ENCODE data around the gene CCDC47. TPM values are rescaled to one million over a fixed set of nuclear protein-coding genes. Genes with fewer than 3 reads are reported as not detected.
A peak's percentile ranks its signal among the peaks of the same experiment; 100 is the strongest.

CCDC47 gene
- total RNA-seq, 1 experiment from 2014 or later, result 79.4 TPM

DNA sequence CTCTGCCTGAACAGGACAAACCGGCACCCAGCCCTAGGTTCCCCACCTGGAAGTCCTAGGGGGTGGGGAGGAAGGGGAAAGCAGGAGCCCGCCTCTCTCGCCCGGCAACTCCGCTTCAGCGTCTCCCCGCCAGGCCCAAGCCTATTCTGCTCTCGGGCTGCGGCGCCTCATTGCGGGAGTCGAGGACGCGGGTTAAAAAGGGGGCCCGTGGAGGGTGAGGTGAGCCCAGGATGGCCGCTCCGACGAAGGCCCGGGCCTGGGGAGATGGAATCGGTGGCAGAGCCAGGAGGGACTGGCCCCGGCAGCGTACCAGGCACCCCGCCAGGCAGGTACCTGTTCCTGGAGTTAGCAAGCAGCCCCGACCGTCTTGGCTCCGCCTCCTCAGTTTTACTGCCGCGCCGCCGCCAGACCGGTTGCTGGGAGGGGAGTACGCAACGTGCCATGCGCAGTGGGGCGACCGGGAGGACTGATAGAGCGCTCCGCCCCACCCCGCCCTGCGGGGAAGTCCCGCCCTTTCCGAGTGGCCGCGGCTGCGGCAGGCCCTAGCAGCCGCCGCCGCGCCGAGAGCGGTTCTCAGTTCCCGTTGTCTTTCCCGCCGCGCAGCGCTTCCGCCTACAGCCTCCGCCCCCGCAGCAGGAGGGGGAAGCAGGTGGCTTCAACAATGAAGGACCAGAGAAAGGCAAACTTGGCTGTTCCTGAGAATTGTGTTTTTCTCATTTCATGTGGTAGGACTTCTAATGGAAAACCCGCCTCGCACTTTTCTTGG is 31.8 kb downstream of the CCDC47 start, which contains the start of gene STRADA:
STRADA (minus strand) TSS at position 392 of the 766 bp plus-strand sequence. CDS start 13,430 bp downstream, outside the sequence.
- no peak within 1 kb of the TSS for H2AFZ ChIP-seq (ENCODE audit: low read length)
- peak within 1 kb of the TSS; percentile 97 to 98 (median 98) for H3K27ac Mint-ChIP-seq
- peak within 1 kb of the TSS; percentile 92 for H3K14ac ChIP-seq (ENCODE audit: insufficient read depth, low read length)
- H3K9ac ChIP-seq (ENCODE audit: extremely low read depth, insufficient read length, low read length), result peak within 1 kb of the TSS; percentile 61
- TF ChIP-seq, protein P1, sequence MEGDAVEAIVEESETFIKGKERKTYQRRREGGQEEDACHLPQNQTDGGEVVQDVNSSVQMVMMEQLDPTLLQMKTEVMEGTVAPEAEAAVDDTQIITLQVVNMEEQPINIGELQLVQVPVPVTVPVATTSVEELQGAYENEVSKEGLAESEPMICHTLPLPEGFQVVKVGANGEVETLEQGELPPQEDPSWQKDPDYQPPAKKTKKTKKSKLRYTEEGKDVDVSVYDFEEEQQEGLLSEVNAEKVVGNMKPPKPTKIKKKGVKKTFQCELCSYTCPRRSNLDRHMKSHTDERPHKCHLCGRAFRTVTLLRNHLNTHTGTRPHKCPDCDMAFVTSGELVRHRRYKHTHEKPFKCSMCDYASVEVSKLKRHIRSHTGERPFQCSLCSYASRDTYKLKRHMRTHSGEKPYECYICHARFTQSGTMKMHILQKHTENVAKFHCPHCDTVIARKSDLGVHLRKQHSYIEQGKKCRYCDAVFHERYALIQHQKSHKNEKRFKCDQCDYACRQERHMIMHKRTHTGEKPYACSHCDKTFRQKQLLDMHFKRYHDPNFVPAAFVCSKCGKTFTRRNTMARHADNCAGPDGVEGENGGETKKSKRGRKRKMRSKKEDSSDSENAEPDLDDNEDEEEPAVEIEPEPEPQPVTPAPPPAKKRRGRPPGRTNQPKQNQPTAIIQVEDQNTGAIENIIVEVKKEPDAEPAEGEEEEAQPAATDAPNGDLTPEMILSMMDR (conservative IDR thresholded peaks at IDR 0.05), result no peak
- H3K4me1 ChIP-seq (ENCODE audit: insufficient read depth, low read length), result no peaks in the 10 kb centered on the region
- no peak within 1 kb of the TSS for H2BK12ac ChIP-seq (ENCODE audit: insufficient read length, low read depth, low read length)
- no peaks in the 10 kb centered on the region for H4K20me1 ChIP-seq (ENCODE audit: control insufficient read depth, insufficient read depth, insufficient read length)
- H3K27ac ChIP-seq (ENCODE audit: insufficient read length, low read depth, low read length), result peak within 1 kb of the TSS; percentile 49
- H3K27me3 ChIP-seq (ENCODE audit: insufficient read depth, low read length), result no peaks in the 10 kb centered on the region
- H3K4ac ChIP-seq (ENCODE audit: low read depth, low read length), result no peak within 1 kb of the TSS
- no peak within 1 kb of the TSS for H2BK20ac ChIP-seq (ENCODE audit: low read depth, low read length, poor library complexity, severe bottlenecking)
- no peaks in the 10 kb centered on the region for H3K79me1 ChIP-seq (ENCODE audit: insufficient read depth, low read depth, low read length, poor library complexity, severe bottlenecking)
- peak within 1 kb of the TSS; percentile 78 for H2BK120ac ChIP-seq (ENCODE audit: low read depth, low read length, poor library complexity, severe bottlenecking)
- H3K23ac ChIP-seq (ENCODE audit: insufficient read length, low read depth, low read length), result no peak within 1 kb of the TSS
- peaks cover 5 to 12% (median 10%) of the 10 kb centered on the region in 3 experiments; a peak in 4 of 7 replicates for H3K36me3 Mint-ChIP-seq (ENCODE audit: insufficient read depth in 1 of 3, low read depth in 3 of 3)
- no peaks in the 10 kb centered on the region for H3K9me3 ChIP-seq (ENCODE audit: control insufficient read depth, low read depth, low read length)
- peak within 1 kb of the TSS; percentile 88 for H3K4me2 ChIP-seq (ENCODE audit: insufficient read depth, insufficient read length, low read length)
- no peak within 1 kb of the TSS for H4K8ac ChIP-seq (replicated peaks; ENCODE audit: insufficient read length, low read depth, low read length)
- no peak within 1 kb of the TSS for H4K5ac ChIP-seq (ENCODE audit: insufficient read length, low read depth, low read length)
- peak; percentile 100 for DNase-seq
- H2BK15ac ChIP-seq (ENCODE audit: low read depth, low read length), result no peak within 1 kb of the TSS
- H3K4me1 Mint-ChIP-seq, result peaks cover 10 to 13% of the 10 kb centered on the region in 2 experiments
- no peak within 1 kb of the TSS for H3T11ph ChIP-seq (ENCODE audit: low read length)
- no CpG with 5 or more reads among the region's 61 CpGs for WGBS (ENCODE audit: extremely low coverage, insufficient read length, low lambda C conversion rate)
- no peak within 1 kb of the TSS for H2BK5ac ChIP-seq (ENCODE audit: insufficient read length, low read length)
- peak within 1 kb of the TSS; percentile 90 to 99 for H3K4me3 Mint-ChIP-seq
- no peaks in the 10 kb centered on the region for H3K79me2 ChIP-seq (ENCODE audit: insufficient read depth, low read length)
- H3K18ac ChIP-seq (ENCODE audit: insufficient read length, low read depth, low read length), result peak within 1 kb of the TSS; percentile 76
- H3K23me2 ChIP-seq (ENCODE audit: insufficient read length, low read depth, low read length, poor library complexity, severe bottlenecking), result peaks cover 16% of the 10 kb centered on the region
- H4K91ac ChIP-seq (ENCODE audit: insufficient read length, low read depth, low read length), result no peak within 1 kb of the TSS
- no peak within 1 kb of the TSS for H2AK5ac ChIP-seq (ENCODE audit: insufficient read length, low read length)
- no peak within 1 kb of the TSS for H3K56ac ChIP-seq (ENCODE audit: insufficient read length, low read depth, low read length)
- no peaks in the 10 kb centered on the region for H3K9me3 Mint-ChIP-seq
- H3K27me3 Mint-ChIP-seq (ENCODE audit: low read depth), result no peaks in the 10 kb centered on the region
